Neural crest cell (in vitro differentiated cells): ENCODE data around the gene UNCX. TPM values are rescaled to one million over a fixed set of nuclear protein-coding genes. Genes with fewer than 3 reads are reported as not detected.

ENCODE experiments used
- DNase-seq: peaks from one replicate; pipeline ENCODE4 v3.0.0; 2021; ENCODE audit warnings: low read depth, mixed read lengths, low spot score
- H3K27ac Mint-ChIP-seq: one replicate; pipeline ENCODE4 v1.8.0; 2021; ENCODE audit warnings: mild to moderate bottlenecking, mixed read lengths; ENCODE audit not compliant: unreplicated experiment
- H3K27me3 Mint-ChIP-seq: 2 replicates; pipeline ENCODE4 v1.8.0; 2021; ENCODE audit warnings: low read depth, mild to moderate bottlenecking, mixed read lengths
- H3K36me3 Mint-ChIP-seq: 2 replicates; pipeline ENCODE4 v1.8.0; 2021; ENCODE audit warnings: low read depth, mild to moderate bottlenecking, mixed read lengths
- H3K4me1 Mint-ChIP-seq: 2 replicates; pipeline ENCODE4 v1.8.0; 2021; ENCODE audit warnings: mixed read lengths
- H3K4me3 Mint-ChIP-seq: one replicate; pipeline ENCODE4 v1.8.0; 2021; ENCODE audit warnings: mild to moderate bottlenecking, mixed read lengths
- H3K9me3 Mint-ChIP-seq: 2 replicates; pipeline ENCODE4 v1.8.0; 2021; ENCODE audit warnings: mixed read lengths
- CTCF ChIP-seq: fragments of 200-600 bp; sonication (generic); conservative IDR thresholded peaks from 2 replicates; pipeline ENCODE4 v1.5.0; 2021; ENCODE audit warnings: antibody characterized with exemption, mild to moderate bottlenecking
- total RNA-seq: library from RNA; stranded (reverse); gene quantifications from 2 replicates; pipeline ENCODE4 v1.2.1, GENCODE V29; 2021

Gene UNCX
- total RNA-seq, 1 donor from 2014 or later = 2.4 TPM

- Mint-ChIP-seq H3K4me3 (peak overlapping the region; percentile 64), H3K4me1 (peaks cover 26% of the 10 kb centered on the region), H3K27ac (no peak overlapping the region), H3K9me3 (no peaks in the 10 kb centered on the region), H3K36me3 (peaks cover 2% of the 10 kb centered on the region), H3K27me3 (peaks cover 94% of the 10 kb centered on the region)
- DNase-seq = no peak
- no peak for TF ChIP-seq CTCF
These were observed 5.4 kb upstream of the UNCX start for GRCh38 chr7:1227071-1227804.

DNA sequence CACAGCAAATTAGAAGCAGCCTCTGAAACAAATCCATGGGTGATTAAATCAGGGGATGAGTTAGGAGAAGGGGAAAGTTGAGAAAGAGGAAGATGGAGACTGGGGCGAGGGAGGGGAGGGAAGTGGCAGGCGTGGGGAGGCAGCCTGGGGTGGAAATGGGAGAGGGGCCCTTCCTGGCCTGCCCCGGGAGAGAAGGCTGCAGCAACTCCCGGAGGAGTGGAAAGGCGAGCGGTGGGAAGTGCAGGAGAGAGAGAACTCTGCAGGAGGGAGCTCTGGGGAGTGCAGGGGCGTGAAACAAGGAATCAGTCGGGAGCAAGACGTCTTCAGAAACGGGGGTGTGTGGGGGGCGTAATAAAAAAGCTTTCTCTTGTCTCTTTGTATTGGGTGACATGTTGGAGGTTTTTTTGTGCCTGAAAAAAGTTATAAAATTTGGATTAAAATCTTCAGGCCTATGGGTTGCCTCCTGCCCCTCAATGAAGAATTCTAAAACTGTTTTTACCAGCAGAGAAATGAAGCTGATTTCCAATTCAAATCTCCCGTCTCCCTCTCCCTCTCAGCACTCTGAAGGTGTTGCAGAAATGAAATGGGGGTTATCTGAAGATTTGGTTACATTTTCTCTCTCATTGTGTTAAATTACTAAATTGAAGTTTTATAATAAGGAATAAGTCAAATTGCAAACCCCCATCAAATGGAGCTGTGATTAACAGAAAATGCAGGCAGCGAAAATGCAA lies 4.7 kb upstream of the UNCX start:
- Mint-ChIP-seq H3K27ac (no peak overlapping the region), H3K36me3 (peaks cover 3% of the 10 kb centered on the region), H3K4me3 (peak overlapping the region; percentile 64), H3K9me3 (no peaks in the 10 kb centered on the region), H3K27me3 (peaks cover 90% of the 10 kb centered on the region), H3K4me1 (peaks cover 26% of the 10 kb centered on the region)
- no peak for DNase-seq
- no peak for TF ChIP-seq CTCF

DNA sequence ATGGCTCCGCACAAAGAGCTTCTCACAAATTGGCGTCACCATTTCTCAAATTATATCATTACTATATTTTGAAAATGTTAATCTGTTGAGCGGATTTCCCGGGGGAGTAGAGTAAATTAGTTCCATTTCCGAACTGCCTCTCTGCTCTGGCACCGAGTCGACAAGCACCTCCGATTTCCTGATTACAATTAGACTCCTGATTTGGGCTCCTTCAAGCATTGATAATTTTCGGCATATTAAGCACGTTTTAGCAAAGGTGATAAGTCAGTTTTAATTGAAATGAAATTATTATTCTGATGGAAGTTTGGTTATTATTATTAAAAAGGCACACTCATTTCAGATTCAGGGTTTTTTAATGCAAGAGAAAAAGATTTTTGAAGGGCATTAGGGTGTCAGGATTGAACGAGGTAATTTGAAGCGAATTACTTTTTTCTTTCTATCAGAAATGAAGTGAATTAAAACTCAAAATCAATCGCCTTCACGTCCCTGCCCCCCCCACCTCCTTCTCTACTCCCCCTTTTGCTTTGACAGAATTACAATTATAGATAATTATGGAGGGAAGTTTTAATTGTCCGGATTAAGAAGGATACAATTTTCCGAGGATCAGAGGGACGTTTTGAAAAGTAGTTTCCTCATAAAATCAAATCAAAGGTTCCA lies 4.0 kb upstream of the UNCX start:
- H3K4me3 Mint-ChIP-seq = no peak overlapping the region
- no peak for DNase-seq
- no peaks in the 10 kb centered on the region for H3K9me3 Mint-ChIP-seq
- peaks cover 88% of the 10 kb centered on the region for H3K27me3 Mint-ChIP-seq
- H3K27ac Mint-ChIP-seq = no peak overlapping the region
- H3K4me1 Mint-ChIP-seq = peaks cover 26% of the 10 kb centered on the region
- peaks cover 3% of the 10 kb centered on the region for H3K36me3 Mint-ChIP-seq
- no peak for TF ChIP-seq CTCF

- Mint-ChIP-seq H3K9me3 (no peaks in the 10 kb centered on the region), H3K4me3 (no peak overlapping the region), H3K27ac (no peak overlapping the region), H3K36me3 (peaks cover 3% of the 10 kb centered on the region), H3K27me3 (peaks cover 89% of the 10 kb centered on the region), H3K4me1 (peaks cover 24% of the 10 kb centered on the region)
- TF ChIP-seq CTCF = no peak
- DNase-seq = no peak
These were observed 3.3 kb upstream of the UNCX start for GRCh38 chr7:1229202-1229947.

- peaks cover 3% of the 10 kb centered on the region for H3K36me3 Mint-ChIP-seq
- H3K9me3 Mint-ChIP-seq = no peaks in the 10 kb centered on the region
- TF ChIP-seq CTCF = no peak
- peaks cover 89% of the 10 kb centered on the region for H3K27me3 Mint-ChIP-seq
- no peak overlapping the region for H3K4me3 Mint-ChIP-seq
- no peak overlapping the region for H3K27ac Mint-ChIP-seq
- H3K4me1 Mint-ChIP-seq = peaks cover 22% of the 10 kb centered on the region
- no peak for DNase-seq
These were observed 2.7 kb upstream of the UNCX start for GRCh38 chr7:1229956-1230355.
